HepG2 (cell line): Measurements from ENCODE around the gene SEMA3G. TPM values are rescaled to one million over a fixed set of nuclear protein-coding genes. Genes with fewer than 3 reads are reported as not detected.
A peak's percentile ranks its signal among the peaks of the same experiment; 100 is the strongest.

Source experiments
- ATAC-seq: fragments of 200-7000 bp; cut with Tn5 transposase; 3 replicates; pipeline ENCODE4 v1.9.1; 2020; ENCODE audit warnings: mild to moderate bottlenecking, moderate library complexity
- BruUV-seq: library from RNA; stranded (reverse); fragments of 400-500 nt; replicated peaks from 2 replicates; lab custom pipeline; 2021; lab: Mats Ljungman, UMichigan
- CTCF ChIA-PET: fragments of 300-600 bp; formaldehyde crosslinking; extraction: SDS; loops from one replicate; lab custom pipeline; 2021; ENCODE audit warnings: low total read pairs, inconsistent platforms, low intra/inter-chr PET ratio; lab: Yijun Ruan, JAX
- POLR2A ChIA-PET: fragments of 350-600 bp; sonication (Branson Sonifier 250); formaldehyde crosslinking; loops from one replicate; lab custom pipeline; 2020; ENCODE audit warnings: antibody characterized with exemption, inconsistent platforms; lab: Yijun Ruan, JAX
- DNase-seq: peaks from one replicate; pipeline ENCODE4 v3.0.0-alpha.2; 2015; ENCODE audit warnings: low spot score
- FAIRE-seq: peaks from 3 replicates; lab custom pipeline; 2011; peaks lifted over from hg19 to GRCh38; lab: Jason Lieb, UNC
- H2AFZ ChIP-seq: one replicate; pipeline ENCODE4 v1.6.1; 2011; ENCODE audit warnings: low read length, inconsistent platforms
- H3K27ac ChIP-seq: fragments of 300-600 bp; 3 replicates; pipeline ENCODE4 v1.8.0; 2011; ENCODE audit warnings: mixed run types, mild to moderate bottlenecking, mixed read lengths, low read length, inconsistent platforms; ENCODE audit not compliant: insufficient read depth; ENCODE audit errors: extremely low read length
- H3K27me3 ChIP-seq, 2 experiments: fragments of 200-600 bp in 1 of 2; 2 replicates in 1 of 2; 3 replicates in 1 of 2; pipeline versions ENCODE4 v1.6.0 to v1.8.0; 2011; ENCODE audit warnings: low read length in 2 of 2, mild to moderate bottlenecking in 2 of 2, moderate library complexity in 2 of 2, inconsistent platforms in 1 of 2; ENCODE audit not compliant: insufficient read depth in 2 of 2, control insufficient read depth in 1 of 2
- H3K36me3 ChIP-seq, 2 experiments: fragments of 200-600 bp in 1 of 2; replicated peaks in 1 of 2; 2 replicates in 1 of 2; 3 replicates in 1 of 2; pipeline versions ENCODE4 v1.5.1 to v1.8.0; 2011; ENCODE audit warnings: low read length in 2 of 2, inconsistent platforms in 1 of 2; ENCODE audit not compliant: insufficient read depth in 2 of 2, control insufficient read depth in 1 of 2
- H3K4me1 ChIP-seq: 2 replicates; pipeline ENCODE4 v1.5.1; 2012; ENCODE audit warnings: low read length, inconsistent platforms; ENCODE audit not compliant: insufficient read depth
- H3K4me2 ChIP-seq: 2 replicates; pipeline ENCODE4 v1.6.0; 2011; ENCODE audit warnings: low read depth, low read length, inconsistent platforms
- H3K4me3 ChIP-seq, 3 experiments: fragments of 200-600 bp in 1 of 3; sonication (generic), shearing (Covaris generic) in 1 of 3; replicated peaks in 1 of 3; 2 replicates each; pipeline ENCODE4 v1.5.1; 2011 to 2016; ENCODE audit warnings: low read length in 3 of 3, inconsistent platforms in 2 of 3, low read depth in 2 of 3, mild to moderate bottlenecking in 2 of 3, control low read depth in 1 of 3, mixed read lengths in 1 of 3; ENCODE audit not compliant: insufficient read depth in 1 of 3
- H3K79me2 ChIP-seq: one replicate; pipeline ENCODE4 v1.6.1; 2011; ENCODE audit warnings: low read length, inconsistent platforms; ENCODE audit not compliant: insufficient read depth
- H3K9ac ChIP-seq: 2 replicates; pipeline ENCODE4 v1.6.0; 2011; ENCODE audit warnings: mild to moderate bottlenecking, low read depth, low read length, inconsistent platforms; ENCODE audit not compliant: insufficient read depth
- H3K9me3 ChIP-seq: 2 replicates; pipeline ENCODE4 v1.5.1; 2012; ENCODE audit warnings: mild to moderate bottlenecking, low read length
- H4K20me1 ChIP-seq: 2 replicates; pipeline ENCODE4 v1.6.0; 2011; ENCODE audit warnings: inconsistent platforms, mild to moderate bottlenecking, low read length, moderate library complexity; ENCODE audit not compliant: insufficient read depth
- ARID3A ChIP-seq: IDR thresholded peaks from 2 replicates; pipeline ENCODE4 v1.6.1; 2012; ENCODE audit warnings: low read depth, low read length, improper control_type of control experiment
- CTCF ChIP-seq: sonication (generic); formaldehyde crosslinking; IDR thresholded peaks from 2 replicates; pipeline ENCODE4 v1.5.0; 2020; ENCODE audit warnings: mild to moderate bottlenecking, missing genetic modification reagents, moderate library complexity
- ETS1 ChIP-seq: sonication (generic); formaldehyde crosslinking; IDR thresholded peaks from 2 replicates; pipeline ENCODE4 v1.4.0; 2020; ENCODE audit warnings: missing genetic modification reagents
- ETV5 ChIP-seq: IDR thresholded peaks from 2 replicates; pipeline ENCODE4 v1.6.1; 2018; ENCODE audit warnings: missing biosample characterization, missing genetic modification reagents, inconsistent platforms, borderline replicate concordance
- HOXD1 ChIP-seq: sonication (generic); formaldehyde crosslinking; IDR thresholded peaks from 2 replicates; pipeline ENCODE4 v1.5.0; 2020; ENCODE audit warnings: missing genetic modification reagents
- IKZF4 ChIP-seq: sonication (generic); formaldehyde crosslinking; IDR thresholded peaks from 2 replicates; pipeline ENCODE4 v1.5.1; 2020; ENCODE audit warnings: borderline replicate concordance, mild to moderate bottlenecking, low read depth, missing genetic modification reagents; ENCODE audit errors: not compliant biosample characterization
- NFIC ChIP-seq: IDR thresholded peaks from 2 replicates; pipeline ENCODE4 v1.6.1; 2012; ENCODE audit warnings: mild to moderate bottlenecking, low read length, inconsistent platforms
- NFRKB ChIP-seq: fragments of 450-650 bp; IDR thresholded peaks from 2 replicates; pipeline ENCODE4 v1.6.1; 2017
- NR0B2 ChIP-seq: sonication (generic); formaldehyde crosslinking; IDR thresholded peaks from 2 replicates; pipeline ENCODE4 v1.4.0; 2020; ENCODE audit warnings: mild to moderate bottlenecking, missing genetic modification reagents
- PTBP1 ChIP-seq: fragments of 200-400 bp; formaldehyde crosslinking; IDR thresholded peaks from 2 replicates; pipeline ENCODE4 v1.6.1; 2018; ENCODE audit warnings: low read length, low read depth; ENCODE audit not compliant: poor library complexity, severe bottlenecking
- SMAD9 ChIP-seq: sonication (generic); formaldehyde crosslinking; IDR thresholded peaks from 2 replicates; pipeline ENCODE4 v1.5.1; 2020; ENCODE audit warnings: mild to moderate bottlenecking, missing genetic modification reagents
- ZBTB2 ChIP-seq: sonication (generic); formaldehyde crosslinking; IDR thresholded peaks from 2 replicates; pipeline ENCODE4 v1.8.0; 2022; ENCODE audit warnings: low read depth, missing genetic modification reagents
- ZNF333 ChIP-seq: sonication (generic); formaldehyde crosslinking; IDR thresholded peaks from 2 replicates; pipeline ENCODE4 v1.4.0; 2020; ENCODE audit warnings: mild to moderate bottlenecking, missing genetic modification reagents, borderline replicate concordance
- ZNF547 ChIP-seq: sonication (generic); formaldehyde crosslinking; IDR thresholded peaks from 2 replicates; pipeline ENCODE4 v1.5.1; 2020; ENCODE audit warnings: mild to moderate bottlenecking, missing genetic modification reagents
- ZNF768 ChIP-seq: sonication (generic); formaldehyde crosslinking; IDR thresholded peaks from 2 replicates; pipeline ENCODE4 v1.4.0; 2020; ENCODE audit warnings: missing genetic modification reagents
- ZNF816 ChIP-seq: sonication (generic); formaldehyde crosslinking; IDR thresholded peaks from 2 replicates; pipeline ENCODE4 v1.8.0; 2022; ENCODE audit warnings: missing genetic modification reagents, mild to moderate bottlenecking, borderline replicate concordance
- WGBS: methylation state at CpG from one replicate; pipeline ENCODE4 v1.1.6; 2017; ENCODE audit warnings: low lambda C conversion rate; 5-methylcytosine and 5-hydroxymethylcytosine counted together
- in situ Hi-C: cut with HindIII; loops from 2 replicates; pipeline ENCODE4 v1.10.0; 2017; ENCODE audit warnings: low pct_unique_long_range_greater_than_20kb; ENCODE audit not compliant: extremely low pct_ligation_motif_present
- intact Hi-C: fragments of 100-400 bp; cut with micrococcal nuclease; formaldehyde crosslinking; loops from one replicate; pipeline ENCODE4 v1.10.0; 2022; ENCODE audit not compliant: unreplicated experiment
- polyA plus RNA-seq, 8 experiments: library from polyadenylated mRNA; depleted of rRNA in 3 of 8; stranded (reverse) in 7 of 8; unstranded in 1 of 8; fragments of >200 nt; fragmentation: Illumina TruSeq in 4 of 8; extraction: Trizol in 4 of 8; gene quantifications; 2 replicates each; pipeline versions ENCODE4 v1.2.1 to v1.2.3, GENCODE V29; 2011 to 2016; ENCODE audit warnings: low read depth in 4 of 8, missing spikeins in 1 of 8, mixed read lengths in 1 of 8; ENCODE audit not compliant: insufficient read depth in 1 of 8
- total RNA-seq, 5 experiments: library from RNA; depleted of rRNA; stranded (reverse); fragments of >200 nt; fragmentation: Illumina TruSeq; extraction: Trizol; gene quantifications; 2 replicates each; pipeline ENCODE4 v1.2.3, GENCODE V29; 2016; ENCODE audit warnings: low read depth in 1 of 5

The SEMA3G gene
- total and polyA plus RNA-seq, 2 of the 13 experiments (the other 11 are each of a cell fraction or from before 2014, with no cell fraction given) = 6.1 to 8.3 TPM

- TF ChIP-seq ZNF333 (CRISPR knock-in tag) (no peak), PTBP1 (no peak), HOXD1 (CRISPR knock-in tag) (no peak), SMAD9 (CRISPR knock-in tag) (no peak), CTCF (CRISPR knock-in tag) (no peak), ZNF768 (no peak), ZNF816 (CRISPR knock-in tag) (no peak)
These were observed 864 bp downstream of the SEMA3G start (continued) for GRCh38 chr3:52443791-52444687.

GRCh38 chr3:52443268-52443610 is 1.7 kb downstream of the SEMA3G start:
- FAIRE-seq (no peak), DNase-seq (no peak), ATAC-seq (no peak)
- Histone ChIP-seq H3K4me1 (peaks cover 59% of the 10 kb centered on the region), H3K27me3 (no peaks in the 10 kb centered on the region), H3K4me3 (peak overlapping the region in 2 of 3 experiments; percentile 78 to 79; a peak in 3 of 6 replicates), H4K20me1 (no peaks in the 10 kb centered on the region), H3K27ac (no peak overlapping the region), H2AFZ (no peak overlapping the region), H3K4me2 (peak overlapping the region; percentile 85), H3K9ac (peak overlapping the region; percentile 80; the same call in 1 of the 2 replicates), H3K36me3 (peaks cover 0 to 2% of the 10 kb centered on the region in 2 experiments; a peak in 2 of 5 replicates), H3K9me3 (no peaks in the 10 kb centered on the region), H3K79me2 (no peaks in the 10 kb centered on the region)
- ChIA-PET CTCF (no interaction called here), POLR2A (interaction anchor here (1.0 to 1.1 kb wide), 2 partner anchors 10 to 11 kb away, joined by 3 to 4 read pairs; no protein-coding TSS in a partner anchor)
- BruUV-seq = no TSS peak
- in situ Hi-C loops = no loop called here
- 91% methylated on average over 8 of the region's 8 CpGs for WGBS
- intact Hi-C loops = no loop called here
- TF ChIP-seq IKZF4 (CRISPR knock-in tag) (no peak), ARID3A (no peak), NFRKB (no peak), ZNF547 (CRISPR knock-in tag) (no peak), NFIC (no peak), ETV5 (CRISPR knock-in tag) (no peak), ETS1 (CRISPR knock-in tag) (no peak), ZBTB2 (CRISPR knock-in tag) (no peak), NR0B2 (CRISPR knock-in tag) (no peak)
